GM19324 (cell line): Measurements from ENCODE around the gene RAD50.
"Not testable (repeated sequence)": the region's sequence is repeated elsewhere in the genome, so short reads cannot be mapped to it uniquely, and the experiment has no call there.

Source experiments
- ATAC-seq: cut with Tn5 transposase; IDR thresholded peaks from one replicate; pipeline ENCODE4 v1.9.1; 2021; ENCODE audit warnings: mild to moderate bottlenecking, moderate library complexity; ENCODE audit not compliant: unreplicated experiment, low FRiP score

The RAD50 gene

DNA sequence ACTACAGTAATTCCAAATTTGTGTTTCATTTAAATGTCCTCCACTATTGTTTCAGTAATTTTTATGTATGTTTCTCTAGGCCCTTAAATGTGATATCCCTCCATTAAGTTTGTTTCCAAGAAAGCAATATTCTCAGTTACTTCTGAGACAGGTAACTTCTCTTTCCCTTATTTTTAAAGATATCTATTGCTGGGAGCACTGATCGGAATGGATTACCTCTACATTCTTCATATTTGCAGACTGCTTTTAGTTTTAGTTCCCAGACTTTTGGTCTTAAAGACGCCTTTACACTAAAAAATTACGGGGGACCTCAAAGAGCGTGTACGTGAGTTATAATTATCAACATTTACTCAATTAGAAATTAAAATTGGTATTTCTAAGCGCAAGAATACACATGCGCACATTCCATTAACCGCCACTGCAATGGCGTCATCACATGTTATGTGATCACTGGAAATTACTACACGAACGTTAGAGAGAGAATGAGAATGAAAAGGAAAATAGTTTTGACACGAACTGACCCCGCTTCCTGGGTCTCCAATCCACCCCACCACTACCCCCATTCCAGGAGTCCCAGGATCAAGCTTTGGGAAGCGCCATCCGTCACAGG lies 519 bp upstream of the RAD50 start:
- peak; percentile 9 for ATAC-seq

DNA sequence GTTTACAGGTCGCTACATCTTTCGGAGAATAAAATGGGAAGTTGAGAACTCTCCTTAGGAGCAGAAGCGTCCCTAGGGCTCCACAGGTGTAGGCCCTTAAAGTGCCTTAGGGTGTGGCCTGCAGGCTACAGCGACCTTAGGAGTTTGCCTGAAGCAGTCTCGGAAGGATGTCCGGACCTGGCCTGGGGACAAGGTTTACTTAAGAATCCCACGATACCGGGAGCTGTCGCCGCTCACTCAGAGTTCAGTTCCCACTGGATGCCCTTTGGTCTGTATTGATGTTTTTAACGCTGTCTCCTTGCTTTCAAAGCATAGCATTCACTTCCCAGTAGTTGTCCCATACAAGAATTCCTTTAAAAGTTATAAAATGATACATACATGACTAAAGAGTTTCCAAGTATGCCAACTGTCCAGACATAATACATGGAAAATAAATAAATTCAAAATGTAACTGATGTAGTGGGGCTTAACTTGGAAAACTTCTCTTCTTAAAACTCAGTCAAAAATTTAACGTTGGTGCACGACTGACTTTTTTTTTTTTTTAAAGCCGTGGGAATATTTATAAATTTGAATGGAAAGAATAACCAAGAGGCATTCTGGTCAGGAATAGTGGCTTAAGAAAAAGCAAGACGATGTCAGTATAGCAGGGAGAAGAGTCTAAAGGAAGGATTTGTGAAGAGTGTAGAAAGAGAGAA lies 848 bp downstream of the RAD50 start:
- peak; percentile 27 for ATAC-seq

DNA sequence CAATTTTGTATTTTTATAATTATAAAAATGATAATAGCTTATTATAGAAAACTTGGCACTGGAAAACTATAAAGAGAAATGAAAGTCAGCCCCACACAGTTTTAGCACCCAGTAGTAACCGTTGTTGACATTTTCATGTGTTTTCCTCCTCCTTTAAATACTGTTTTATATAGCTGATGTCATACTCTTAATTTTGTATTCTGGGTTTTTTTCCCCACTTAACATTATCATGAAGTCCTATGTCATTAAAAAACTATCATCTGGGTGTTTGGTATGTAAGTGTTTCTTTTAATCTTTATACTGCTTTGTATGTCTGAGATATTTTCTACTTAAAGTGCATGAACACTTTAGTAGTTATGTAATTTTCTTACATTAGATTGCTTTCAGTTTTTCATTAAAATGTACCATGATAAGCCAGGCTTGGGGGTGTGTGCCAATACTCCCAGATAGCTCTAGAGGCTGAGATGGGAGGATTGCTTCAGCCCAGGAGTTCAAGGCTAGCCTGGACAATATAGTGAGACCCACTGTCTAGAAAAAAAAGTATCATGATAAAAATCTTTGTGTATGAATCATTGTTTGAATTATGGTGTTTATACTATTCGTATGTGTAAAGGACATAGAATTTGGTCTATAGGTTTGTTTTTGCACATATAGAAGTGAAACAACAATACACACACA lies 2.7 kb downstream of the RAD50 start:
- no peak for ATAC-seq

DNA sequence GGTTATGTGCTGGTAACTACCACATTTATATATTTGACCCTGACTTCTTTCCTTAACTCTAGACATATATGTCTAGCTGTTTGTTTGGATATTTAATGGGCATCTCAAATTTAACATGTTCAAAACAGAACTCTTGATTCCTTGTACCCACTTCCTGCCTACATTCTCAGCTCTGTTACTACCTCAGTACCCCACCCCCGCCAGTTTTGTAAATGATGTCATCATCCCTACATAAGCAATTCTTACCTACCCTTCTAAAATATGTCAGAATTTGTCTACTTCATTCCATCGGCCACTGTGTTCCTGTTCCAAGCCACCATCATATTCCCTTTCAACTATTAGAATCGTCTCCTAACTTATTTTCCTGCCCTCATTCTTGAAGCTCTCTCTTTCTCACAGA lies 4.8 kb downstream of the RAD50 start:
- no peak for ATAC-seq

DNA sequence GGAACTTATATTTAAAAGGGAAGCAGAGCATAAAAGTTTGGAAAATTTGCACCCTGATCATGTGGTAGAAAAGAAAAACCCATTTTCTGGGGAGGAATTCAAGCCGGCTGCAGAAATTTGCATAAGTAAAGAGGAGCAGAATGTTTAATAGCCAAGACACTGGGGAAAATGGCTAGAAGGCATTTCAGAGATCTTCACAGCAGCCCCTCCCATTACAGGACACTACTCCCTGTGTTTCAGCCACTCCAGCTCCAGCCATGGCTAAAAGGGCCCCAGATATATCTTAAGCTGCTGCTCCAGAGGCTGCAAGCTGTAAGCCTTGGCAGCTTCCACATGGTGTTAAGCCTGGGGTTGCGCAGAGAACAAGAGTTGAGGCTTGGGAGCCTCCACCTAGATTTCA lies 7.8 kb downstream of the RAD50 start:
- not testable (repeated sequence) for ATAC-seq

DNA sequence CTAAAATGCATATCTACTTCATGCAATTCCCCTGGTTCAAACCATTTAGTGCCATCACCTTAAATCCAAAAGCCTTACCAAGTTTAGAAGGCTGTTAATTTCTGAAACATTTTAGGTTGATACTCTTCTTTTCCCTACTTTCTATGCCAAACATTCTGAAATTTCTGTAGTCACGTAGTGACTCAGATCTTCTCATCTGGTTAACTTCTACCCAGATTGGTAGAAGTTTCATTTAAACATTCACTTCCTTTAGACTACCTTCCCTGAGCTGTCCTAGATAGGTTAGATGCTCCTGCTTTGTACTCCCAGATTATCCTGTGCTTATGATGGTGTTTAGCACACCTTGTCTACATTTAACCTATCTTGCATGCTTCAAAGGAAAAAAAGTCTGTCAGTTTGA lies 9.9 kb downstream of the RAD50 start:
- ATAC-seq: no peak

DNA sequence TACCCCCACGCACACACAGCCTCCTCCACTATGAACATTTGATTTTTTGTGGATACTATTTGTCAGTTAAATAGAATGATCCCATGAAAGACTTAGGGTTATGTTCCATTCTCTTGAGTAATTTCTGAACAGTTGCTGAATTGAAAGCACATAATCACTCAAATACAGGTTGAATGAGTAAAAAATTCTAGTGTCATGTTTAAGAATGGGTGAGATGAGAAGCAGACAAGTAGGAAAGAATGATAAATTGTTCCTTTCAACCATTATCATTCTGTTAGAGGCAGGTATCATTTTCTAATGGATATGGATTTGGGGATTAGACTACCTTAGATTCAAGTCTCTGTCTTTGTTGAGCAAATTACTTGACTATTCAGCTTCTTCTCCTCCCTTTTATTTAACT lies 19.3 kb downstream of the RAD50 start:
- no peak for ATAC-seq

DNA sequence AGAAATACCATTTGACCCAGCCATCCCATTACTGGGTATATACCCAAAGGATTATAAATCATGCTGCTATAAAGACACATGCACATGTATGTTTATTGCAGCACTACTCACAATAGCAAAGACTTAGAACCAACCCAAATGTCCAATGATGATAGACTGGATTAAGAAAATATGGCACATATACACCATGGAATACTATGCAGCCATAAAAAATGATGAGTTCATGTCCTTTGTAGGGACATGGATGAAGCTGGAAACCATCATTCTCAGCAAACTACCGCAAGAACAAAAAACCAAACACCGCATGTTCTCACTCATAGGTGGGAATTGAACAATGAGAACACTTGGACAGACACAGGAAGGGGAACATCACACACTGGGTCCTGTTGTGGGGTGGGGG lies 27.8 kb downstream of the RAD50 start:
- not testable (repeated sequence) for ATAC-seq

DNA sequence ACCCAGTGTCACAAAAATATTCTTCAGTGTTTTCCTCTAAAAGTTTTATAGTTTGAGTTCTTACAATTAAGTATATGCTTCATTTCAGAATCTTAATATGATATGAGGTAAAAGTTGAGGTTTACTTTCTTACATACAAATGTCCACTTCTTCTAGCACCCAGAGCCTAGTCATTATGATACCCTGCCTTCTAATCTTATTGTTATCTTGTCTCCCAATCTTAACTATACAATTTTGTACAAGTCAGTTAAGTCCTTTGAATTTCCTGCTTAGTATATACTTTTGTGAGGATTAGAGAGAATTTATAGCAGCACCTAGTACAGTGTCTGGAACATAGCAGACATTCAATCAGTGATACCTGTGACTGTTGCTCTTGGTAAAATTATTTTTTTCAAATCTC lies 29.3 kb downstream of the RAD50 start:
- ATAC-seq: no peak

DNA sequence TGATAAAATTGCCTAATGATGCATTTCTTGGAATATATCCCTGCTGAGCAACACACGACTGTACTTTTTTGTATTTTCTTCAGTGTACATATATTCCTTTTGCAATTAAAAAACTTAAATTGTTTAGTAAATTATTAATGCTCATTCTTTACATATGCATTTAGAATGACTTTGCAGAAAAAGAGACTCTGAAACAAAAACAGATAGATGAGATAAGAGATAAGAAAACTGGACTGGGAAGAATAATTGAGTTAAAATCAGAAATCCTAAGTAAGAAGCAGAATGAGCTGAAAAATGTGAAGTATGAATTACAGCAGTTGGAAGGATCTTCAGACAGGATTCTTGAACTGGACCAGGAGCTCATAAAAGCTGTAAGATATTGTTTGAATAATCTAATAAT lies 32.7 kb downstream of the RAD50 start:
- ATAC-seq: no peak

DNA sequence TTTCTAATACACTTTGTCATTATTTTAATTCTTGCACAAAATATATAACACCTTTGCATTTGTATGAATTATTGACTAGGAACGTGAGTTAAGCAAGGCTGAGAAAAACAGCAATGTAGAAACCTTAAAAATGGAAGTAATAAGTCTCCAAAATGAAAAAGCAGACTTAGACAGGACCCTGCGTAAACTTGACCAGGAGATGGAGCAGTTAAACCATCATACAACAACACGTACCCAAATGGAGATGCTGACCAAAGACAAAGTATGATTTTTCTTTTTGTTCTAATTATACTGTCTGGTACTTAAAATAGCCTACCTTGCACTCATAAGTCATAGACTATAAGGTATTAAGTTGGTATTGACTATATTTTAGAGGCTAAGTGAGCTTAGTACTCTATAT lies 34.4 kb downstream of the RAD50 start:
- no peak for ATAC-seq

DNA sequence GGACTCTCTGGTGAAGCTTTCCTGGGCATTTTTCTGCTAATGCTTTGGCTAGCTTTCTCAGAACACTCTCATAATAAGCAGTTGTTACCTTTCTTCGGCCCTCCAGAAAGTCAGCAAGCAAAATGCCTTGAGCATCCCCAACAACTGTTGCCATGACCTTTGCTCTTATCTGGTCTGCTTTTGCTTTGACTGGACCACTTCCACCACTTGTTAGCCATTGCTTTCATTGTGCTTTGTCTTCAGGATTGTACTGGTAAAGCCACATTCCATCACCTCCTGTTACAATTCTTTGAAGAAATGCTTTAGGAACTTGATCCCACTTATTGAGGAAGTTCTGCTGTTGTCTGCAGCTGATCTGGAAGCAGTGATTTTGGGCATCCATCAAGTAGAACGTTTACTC lies 35.7 kb downstream of the RAD50 start:
- no peak for ATAC-seq

DNA sequence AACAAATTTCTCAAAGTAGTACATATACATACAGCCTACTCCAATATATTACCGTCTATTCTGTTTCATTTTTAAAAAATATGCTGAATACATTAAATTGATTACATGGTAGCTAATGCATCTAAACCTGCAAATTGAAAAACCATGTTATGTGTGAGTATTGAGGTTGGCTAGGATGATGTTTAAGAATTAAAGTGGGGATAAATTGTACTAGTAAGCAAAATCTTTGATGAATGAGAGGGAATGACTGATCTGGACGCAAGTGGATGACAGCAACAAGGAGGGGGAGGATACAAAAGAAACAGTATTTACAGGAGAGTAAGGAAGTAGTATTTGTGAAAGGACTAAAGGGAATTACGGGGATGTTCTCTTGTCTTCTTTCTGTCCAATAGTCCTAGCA lies 37.4 kb downstream of the RAD50 start:
- no peak for ATAC-seq

DNA sequence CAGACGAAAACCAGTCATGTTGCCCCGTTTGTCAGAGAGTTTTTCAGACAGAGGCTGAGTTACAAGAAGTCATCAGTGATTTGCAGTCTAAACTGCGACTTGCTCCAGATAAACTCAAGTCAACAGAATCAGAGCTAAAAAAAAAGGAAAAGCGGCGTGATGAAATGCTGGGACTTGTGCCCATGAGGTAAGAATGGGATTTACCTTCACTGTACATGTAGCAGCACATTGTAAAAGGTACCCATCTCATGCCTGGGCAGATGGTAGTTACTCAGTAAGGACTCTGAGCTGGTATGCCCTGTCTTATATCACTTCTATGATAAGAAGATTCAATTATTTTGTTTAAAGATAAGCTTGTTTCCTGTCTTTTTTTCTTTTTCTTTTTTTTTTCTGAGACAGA lies 38.8 kb downstream of the RAD50 start:
- no peak for ATAC-seq

DNA sequence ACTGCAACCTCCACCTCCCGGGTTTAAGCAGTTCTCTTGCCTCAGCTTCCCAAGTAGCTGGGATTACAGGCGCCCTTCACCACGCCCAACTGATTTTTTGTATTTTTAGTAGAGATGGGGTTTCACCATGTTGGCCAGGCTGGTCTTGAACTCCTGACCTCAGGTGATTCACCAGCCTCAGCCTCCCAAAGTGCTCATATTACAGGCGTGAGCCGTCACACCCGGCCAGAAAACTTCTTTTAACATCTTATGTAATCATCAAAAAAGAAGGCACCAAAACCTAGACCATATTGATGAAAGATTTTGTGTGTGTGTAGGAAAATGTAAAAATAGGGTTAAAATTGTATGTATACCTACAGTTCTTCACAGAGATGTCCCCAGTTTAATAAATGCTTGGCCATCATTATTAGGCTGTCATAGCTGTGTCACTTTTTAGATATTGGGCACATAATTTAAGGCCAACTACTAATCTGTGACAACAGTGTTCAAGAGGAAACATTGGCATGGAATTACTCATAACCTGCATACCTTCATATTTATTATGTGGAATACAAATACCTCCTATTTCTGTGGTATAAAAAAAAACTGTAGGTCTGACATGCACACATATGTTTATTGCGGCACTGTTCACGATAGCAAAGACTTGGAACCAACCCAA lies 44.4 kb downstream of the RAD50 start:
- no peak for ATAC-seq

DNA sequence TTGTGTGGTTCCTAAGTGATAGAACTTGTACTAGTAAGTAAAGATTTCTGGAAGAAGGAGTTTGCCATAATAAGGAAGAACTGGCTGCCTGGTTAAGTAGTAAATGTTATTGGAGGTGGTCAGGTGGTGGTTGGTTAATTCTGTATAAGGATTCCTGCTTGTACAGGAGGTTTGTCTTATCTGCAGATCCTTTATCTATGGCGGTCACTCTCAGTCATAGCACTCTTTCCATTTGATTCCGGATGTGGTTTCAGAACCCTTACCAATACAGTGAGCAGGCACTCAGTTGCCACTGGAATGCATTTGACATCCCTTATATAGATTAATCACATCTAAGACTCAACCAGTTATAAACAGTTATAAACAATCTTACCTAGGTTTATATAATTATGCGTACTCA lies 50.3 kb downstream of the RAD50 start:
- ATAC-seq: no peak

DNA sequence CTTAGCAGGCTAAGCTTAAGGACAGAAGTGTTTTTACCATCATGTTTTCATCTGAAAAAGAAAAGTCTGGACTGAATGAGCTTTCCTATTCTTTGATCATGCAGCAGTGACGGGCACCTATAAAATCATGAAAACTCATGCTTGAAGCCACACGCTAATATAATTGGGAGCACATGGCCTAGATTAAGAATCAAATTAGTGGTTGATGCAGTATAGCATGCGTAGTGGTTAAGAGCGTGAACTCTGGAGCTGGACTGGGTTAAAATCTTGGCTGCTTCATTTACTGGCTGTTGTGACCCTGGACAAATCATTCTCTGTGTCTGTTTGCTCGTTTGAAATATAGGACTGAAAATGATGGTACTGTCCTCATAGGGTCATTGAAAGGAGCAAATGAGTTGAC lies 51.3 kb downstream of the RAD50 start:
- no peak for ATAC-seq

DNA sequence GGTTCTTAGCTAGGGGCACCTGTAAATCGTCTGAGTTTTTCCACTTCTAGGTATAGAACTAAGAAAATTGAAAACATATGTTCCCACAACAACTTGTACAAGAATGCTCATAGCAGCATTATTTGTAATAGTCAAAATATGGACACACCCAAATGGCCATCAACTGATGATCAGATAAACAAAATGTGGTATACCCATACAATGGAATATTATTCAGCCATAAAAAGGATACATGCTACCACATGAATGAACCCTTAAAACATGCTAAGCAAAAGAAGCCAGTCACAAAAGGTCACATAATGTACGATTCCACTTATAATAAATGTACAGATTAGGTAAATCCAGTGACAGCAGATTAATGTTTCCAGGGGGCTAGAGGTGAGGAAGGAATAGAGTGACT lies 55.2 kb downstream of the RAD50 start:
- ATAC-seq: no peak

DNA sequence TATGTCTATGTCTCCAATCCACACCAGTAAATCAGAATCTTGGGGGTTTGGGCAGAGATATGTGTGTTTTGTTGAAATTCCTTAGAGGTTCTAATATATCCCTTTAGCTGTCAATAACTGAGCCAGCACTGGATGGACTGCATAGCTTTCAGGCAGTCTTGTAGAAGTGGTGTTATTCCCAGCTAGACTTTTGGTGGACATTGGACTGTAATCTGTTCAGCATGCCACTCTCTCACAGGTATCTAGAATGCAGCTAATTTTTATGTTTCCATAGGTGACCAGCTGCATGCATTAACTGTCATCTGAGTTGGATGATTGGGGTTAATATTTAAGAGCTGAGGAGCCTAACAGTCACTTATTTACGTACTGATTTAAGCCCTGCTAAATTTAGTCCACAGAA lies 56.1 kb downstream of the RAD50 start:
- ATAC-seq: no peak

DNA sequence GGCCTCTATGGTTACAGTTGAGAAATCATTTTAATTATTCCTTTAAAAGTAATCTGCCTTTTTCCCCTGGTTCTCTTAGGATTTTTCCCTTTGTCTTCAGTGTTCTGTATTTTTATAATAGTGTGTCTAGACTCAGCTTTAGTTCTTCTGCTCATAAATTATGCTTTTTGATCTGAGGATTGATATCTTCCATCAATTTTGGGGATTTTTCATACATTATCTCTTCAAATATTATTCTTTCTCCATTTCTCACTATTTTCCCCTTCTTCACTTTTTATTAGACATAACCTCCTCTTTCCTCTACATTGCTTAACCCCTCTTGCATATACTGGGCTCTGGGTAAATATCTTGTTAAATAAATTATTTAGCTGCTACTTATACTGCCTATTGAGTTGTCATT lies 64.9 kb downstream of the RAD50 start:
- ATAC-seq: no peak

DNA sequence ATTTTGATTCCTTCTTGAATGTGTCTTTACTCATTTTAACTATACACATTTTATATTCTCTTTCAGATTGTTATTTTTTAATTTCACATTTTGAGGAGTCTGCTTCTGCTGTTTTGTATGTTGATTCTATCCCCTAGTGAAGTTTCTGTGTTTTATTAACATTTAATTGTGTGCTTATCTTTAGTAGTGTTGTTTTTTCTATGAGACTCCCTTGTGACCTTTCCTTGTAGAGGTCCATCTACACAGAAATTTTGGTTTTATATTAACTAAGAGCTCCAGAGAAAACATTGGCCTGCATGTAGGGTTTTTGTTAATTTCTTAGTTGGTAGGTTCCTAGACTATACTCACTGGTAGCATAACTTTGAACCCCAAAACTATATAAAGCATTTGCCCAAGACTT lies 65.8 kb downstream of the RAD50 start:
- ATAC-seq: no peak

DNA sequence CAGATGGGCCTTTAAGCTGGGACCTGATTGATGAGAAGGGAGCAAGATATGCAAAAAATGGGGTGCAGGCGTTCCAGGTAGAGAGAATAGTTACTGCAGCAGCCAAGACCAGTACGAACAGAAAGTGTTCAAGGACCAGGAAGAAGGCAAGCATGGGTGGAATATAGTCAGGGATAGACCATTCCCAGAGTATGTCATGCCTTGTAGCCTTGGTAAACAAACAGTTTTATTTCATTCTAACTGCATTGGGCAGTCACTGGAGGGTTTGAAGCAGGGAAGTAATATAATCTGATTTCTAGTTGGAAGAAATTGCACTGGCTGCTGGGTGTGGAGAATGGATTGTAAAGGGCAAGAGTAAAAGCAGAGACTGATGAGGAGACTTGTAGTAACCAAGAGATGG lies 70.7 kb downstream of the RAD50 start:
- ATAC-seq: no peak
